Measurements from ENCODE around the gene SGSM2.

DNA sequence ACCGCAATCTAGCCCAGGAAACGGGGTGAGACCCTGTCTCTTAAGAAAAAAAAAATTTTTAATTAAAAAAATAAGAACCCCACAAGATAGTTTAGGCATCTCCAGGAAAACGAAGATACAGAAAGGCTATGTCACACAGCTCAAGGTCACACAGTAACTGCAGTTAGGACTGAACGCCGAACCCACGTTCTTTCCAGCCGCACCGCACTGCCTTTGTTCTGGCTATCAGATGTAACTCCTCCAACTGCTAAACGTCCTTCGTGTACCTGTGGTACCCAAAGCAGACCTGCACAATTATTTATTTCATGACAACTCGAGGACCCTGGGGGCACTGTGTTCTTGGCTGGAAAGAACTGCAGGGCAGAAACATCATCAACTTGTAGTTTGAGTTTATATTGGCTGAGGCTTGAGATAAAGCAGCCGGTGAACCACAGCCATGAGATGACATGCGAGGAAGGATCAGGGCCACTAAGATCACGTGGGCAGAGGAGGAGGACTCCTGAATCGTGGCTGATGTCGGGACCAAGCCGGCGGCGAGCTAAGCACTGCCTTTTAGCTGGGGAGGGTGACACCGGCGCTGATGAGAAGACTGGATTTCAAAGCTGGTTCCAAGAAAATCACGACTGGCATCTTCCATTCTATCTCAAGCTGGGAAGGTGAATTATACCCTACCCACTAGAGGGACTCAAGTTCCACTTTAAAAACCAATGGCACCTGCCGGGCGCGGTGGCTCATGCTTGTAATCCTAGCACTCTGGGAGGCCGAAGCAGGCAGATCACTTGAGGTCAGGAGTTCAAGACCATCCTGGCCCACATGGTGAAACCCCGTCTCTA, 84.2 kb downstream of the SGSM2 start:
- peak; percentile 41; the same call in 1 of the 2 replicates for TF ChIP-seq CTCF (conservative IDR thresholded peaks at IDR 0.05)
- no peak for TF ChIP-seq EZH2 (IDR thresholded peaks at IDR 0.05; ENCODE audit: low read depth)
